H1 (cell line): ENCODE measurements around the gene LDLRAD3. TPM values are rescaled to one million over a fixed set of nuclear protein-coding genes. Genes with fewer than 3 reads are reported as not detected.

Experiments used
- CTCF ChIA-PET: fragments of 300-600 bp; sonication (Branson Sonifier 250); formaldehyde crosslinking; loops from one replicate; lab custom pipeline; 2021; ENCODE audit not compliant: partially characterized antibody; lab: Charles Lee
- POLR2A ChIA-PET: fragments of 300-600 bp; sonication (Branson Sonifier 250); formaldehyde crosslinking; loops from one replicate; lab custom pipeline; 2021; ENCODE audit warnings: inconsistent platforms; ENCODE audit not compliant: partially characterized antibody; lab: Charles Lee
- DNase-seq, 2 experiments: peaks; one replicate each; pipeline versions ENCODE4 v3.0.0 to v3.0.0-alpha.2; 2010 to 2022; ENCODE audit warnings: low spot score in 2 of 2, low read depth in 1 of 2, mixed read lengths in 1 of 2
- FAIRE-seq: peaks from 2 replicates; lab custom pipeline; 2011; peaks lifted over from hg19 to GRCh38; lab: Jason Lieb, UNC
- H2AFZ ChIP-seq: 2 replicates; pipeline ENCODE4 v1.8.1; 2012; ENCODE audit warnings: low read length, inconsistent platforms
- H2AK5ac ChIP-seq: 2 replicates; pipeline ENCODE4 v1.6.1; 2013; ENCODE audit warnings: low read depth, low read length
- H2BK120ac ChIP-seq: replicated peaks from 2 replicates; pipeline ENCODE3; 2013; ENCODE audit warnings: low read depth, low read length, inconsistent platforms
- H2BK12ac ChIP-seq: 2 replicates; pipeline ENCODE4 v1.6.1; 2013; ENCODE audit warnings: low read depth, low read length
- H2BK15ac ChIP-seq: 2 replicates; pipeline ENCODE4 v1.6.1; 2013; ENCODE audit warnings: low read length
- H2BK20ac ChIP-seq: 2 replicates; pipeline ENCODE4 v1.6.1; 2013; ENCODE audit warnings: low read length
- H2BK5ac ChIP-seq: 2 replicates; pipeline ENCODE4 v1.6.1; 2013; ENCODE audit warnings: low read depth, low read length
- H3K14ac ChIP-seq: 2 replicates; pipeline ENCODE4 v1.6.1; 2013; ENCODE audit warnings: inconsistent platforms; ENCODE audit not compliant: insufficient read length
- H3K18ac ChIP-seq: 2 replicates; pipeline ENCODE4 v1.6.1; 2013; ENCODE audit warnings: low read length; ENCODE audit errors: extremely low read depth
- H3K23ac ChIP-seq: 2 replicates; pipeline ENCODE4 v1.6.1; 2013; ENCODE audit warnings: inconsistent platforms; ENCODE audit not compliant: insufficient read length
- H3K23me2 ChIP-seq: 2 replicates; pipeline ENCODE4 v1.6.1; 2013; ENCODE audit warnings: low read depth, low read length
- H3K27ac ChIP-seq: 2 replicates; pipeline ENCODE4 v1.6.1; 2011; ENCODE audit warnings: low read depth, low read length, inconsistent platforms
- H3K27me3 ChIP-seq, 4 experiments: replicated peaks in 1 of 4; 1 replicate in 1 of 4; 2 replicates in 3 of 4; pipeline versions ENCODE4 v1.6.1 to v1.8.1; 2011 to 2013; ENCODE audit warnings: low read length in 3 of 4, mild to moderate bottlenecking in 3 of 4, inconsistent platforms in 2 of 4, mixed read lengths in 2 of 4, moderate library complexity in 1 of 4; ENCODE audit not compliant: control insufficient read depth in 3 of 4, insufficient read depth in 3 of 4; ENCODE audit errors: extremely low read depth in 1 of 4
- H3K36me3 ChIP-seq, 4 experiments: 2 replicates each; pipeline versions ENCODE4 v1.6.1 to v1.8.1; 2011 to 2013; ENCODE audit warnings: mild to moderate bottlenecking in 4 of 4, low read length in 3 of 4, moderate library complexity in 2 of 4, control low read depth in 1 of 4, inconsistent platforms in 1 of 4; ENCODE audit not compliant: insufficient read depth in 4 of 4, control insufficient read depth in 2 of 4
- H3K4ac ChIP-seq: replicated peaks from 2 replicates; pipeline ENCODE3; 2013; ENCODE audit warnings: low read length, low read depth, mixed read lengths, inconsistent platforms; ENCODE audit not compliant: insufficient read length
- H3K4me1 ChIP-seq, 4 experiments: replicated peaks in 1 of 4; 1 replicate in 1 of 4; 2 replicates in 3 of 4; pipeline versions ENCODE4 v1.6.1 to v1.8.1; 2011 to 2013; ENCODE audit warnings: low read length in 3 of 4, inconsistent platforms in 2 of 4, mixed read lengths in 1 of 4; ENCODE audit not compliant: insufficient read depth in 4 of 4, control insufficient read depth in 3 of 4
- H3K4me2 ChIP-seq, 2 experiments: 2 replicates each; pipeline versions ENCODE4 v1.6.1 to v1.8.1; 2011 to 2013; ENCODE audit warnings: low read depth in 2 of 2, low read length in 2 of 2, control low read depth in 1 of 2, inconsistent platforms in 1 of 2, mild to moderate bottlenecking in 1 of 2; ENCODE audit not compliant: insufficient read depth in 1 of 2
- H3K4me3 ChIP-seq, 4 experiments: fragments of 200-600, 300-600 bp in 1 of 4; sonication (generic), shearing (Covaris generic), sonication (Bioruptor Twin) in 1 of 4; 2 replicates each; pipeline versions ENCODE4 v1.5.1 to v1.8.1; 2011 to 2016; ENCODE audit warnings: low read length in 4 of 4, low read depth in 3 of 4, control low read depth in 2 of 4, inconsistent platforms in 2 of 4, mild to moderate bottlenecking in 2 of 4, mixed read lengths in 1 of 4, moderate library complexity in 1 of 4; ENCODE audit not compliant: insufficient read depth in 2 of 4; ENCODE audit errors: extremely low read depth in 1 of 4
- H3K56ac ChIP-seq: replicated peaks from 2 replicates; pipeline ENCODE3; 2013; ENCODE audit warnings: low read depth, mild to moderate bottlenecking, mixed read lengths, low read length, inconsistent platforms; ENCODE audit not compliant: insufficient read length
- H3K79me1 ChIP-seq: 2 replicates; pipeline ENCODE4 v1.6.1; 2013; ENCODE audit warnings: low read depth, low read length, control low read depth
- H3K79me2 ChIP-seq, 2 experiments: 2 replicates each; pipeline versions ENCODE4 v1.6.1 to v1.8.1; 2012 to 2013; ENCODE audit warnings: low read length in 2 of 2, mild to moderate bottlenecking in 2 of 2, inconsistent platforms in 1 of 2; ENCODE audit not compliant: insufficient read depth in 2 of 2, control insufficient read depth in 1 of 2
- H3K9ac ChIP-seq, 4 experiments: replicated peaks in 1 of 4; 1 replicate in 1 of 4; 2 replicates in 3 of 4; pipeline versions ENCODE4 v1.6.1 to v1.8.1; 2011 to 2013; ENCODE audit warnings: low read depth in 3 of 4, low read length in 3 of 4, control low read depth in 2 of 4, mild to moderate bottlenecking in 2 of 4, moderate library complexity in 2 of 4, inconsistent platforms in 1 of 4; ENCODE audit errors: extremely low read depth in 1 of 4
- H3K9me3 ChIP-seq, 2 experiments: 2 replicates each; pipeline versions ENCODE4 v1.6.1 to v1.8.1; 2012 to 2013; ENCODE audit warnings: mild to moderate bottlenecking in 2 of 2, moderate library complexity in 2 of 2, control low read depth in 1 of 2, inconsistent platforms in 1 of 2, low read depth in 1 of 2, low read length in 1 of 2, mixed read lengths in 1 of 2; ENCODE audit not compliant: insufficient read depth in 2 of 2
- H4K20me1 ChIP-seq, 2 experiments: replicated peaks in 1 of 2; 2 replicates each; pipeline versions ENCODE3 to v1.8.1; 2011 to 2013; ENCODE audit warnings: inconsistent platforms in 2 of 2, low read length in 2 of 2, mild to moderate bottlenecking in 1 of 2; ENCODE audit not compliant: insufficient read depth in 2 of 2, control insufficient read depth in 1 of 2
- H4K5ac ChIP-seq: 2 replicates; pipeline ENCODE4 v1.6.1; 2013; ENCODE audit warnings: low read length, low read depth, mixed read lengths, inconsistent platforms; ENCODE audit not compliant: insufficient read length
- H4K8ac ChIP-seq: 2 replicates; pipeline ENCODE4 v1.8.0; 2013; ENCODE audit warnings: mild to moderate bottlenecking, moderate library complexity, low read length, inconsistent platforms; ENCODE audit not compliant: insufficient read depth; ENCODE audit errors: extremely low read depth
- H4K91ac ChIP-seq: replicated peaks from 2 replicates; pipeline ENCODE3; 2013; ENCODE audit warnings: low read length, mixed read lengths, inconsistent platforms; ENCODE audit not compliant: insufficient read length
- KDM1A ChIP-seq: fragments of 200-600, 300-600 bp; sonication (generic); IDR thresholded peaks from 2 replicates; pipeline ENCODE4 v1.7.1; 2016; ENCODE audit warnings: mild to moderate bottlenecking, low read length, borderline replicate concordance
- TAF7 ChIP-seq: optimal IDR thresholded peaks from 2 replicates; pipeline ENCODE3; 2011; ENCODE audit warnings: low read depth, mild to moderate bottlenecking, inconsistent platforms, low read length, moderate library complexity, borderline replicate concordance
- polyA plus RNA-seq, 7 experiments: library from polyadenylated mRNA; depleted of rRNA in 3 of 7; stranded (reverse) in 5 of 7; unstranded in 2 of 7; fragments of >200 nt in 5 of 7; fragments of 200-250 nt in 2 of 7; gene quantifications; 1 replicate in 5 of 7; 2 replicates in 1 of 7; 4 replicates in 1 of 7; pipeline versions ENCODE4 v1.2.1 to v1.2.3, GENCODE V29; 2011 to 2013; ENCODE audit warnings: missing spikeins in 2 of 7, mixed read lengths in 2 of 7
- total RNA-seq: library from RNA; stranded (reverse); fragmentation: NEBNext Ultra II Directional; extraction: Animal tissue kit (Norgen Biotek cat#: 25700); gene quantifications from 2 replicates; pipeline ENCODE4 v1.2.1, GENCODE V29; 2021

The LDLRAD3 gene
- total and polyA plus RNA-seq, 2 of the 8 experiments (the other 6 are each of a cell fraction or from before 2014, with no cell fraction given), result 18.6 to 22.8 TPM

GRCh38 chr11:36219996-36220395, 276.1 kb downstream of the LDLRAD3 start:
- no peaks in the 10 kb centered on the region for H3K27me3 ChIP-seq
- H4K5ac ChIP-seq, result no peak overlapping the region
- H3K14ac ChIP-seq, result no peak overlapping the region
- TF ChIP-seq TAF7, result no peak
- peak; percentile 25; the same call in 1 of the 2 replicates for TF ChIP-seq KDM1A
- H3K4me1 ChIP-seq, result no peaks in the 10 kb centered on the region
- no peaks in the 10 kb centered on the region for H4K20me1 ChIP-seq
- H3K79me1 ChIP-seq, result no peaks in the 10 kb centered on the region
- H3K56ac ChIP-seq, result no peak overlapping the region
- no peak overlapping the region for H4K91ac ChIP-seq
- H3K4me3 ChIP-seq, result no peak overlapping the region
- H3K18ac ChIP-seq, result no peak overlapping the region
- POLR2A ChIA-PET, result no interaction called here
- H2AK5ac ChIP-seq, result no peak overlapping the region
- H4K8ac ChIP-seq, result no peak overlapping the region
- no peaks in the 10 kb centered on the region for H3K23me2 ChIP-seq
- H3K9me3 ChIP-seq, result 0 out of 4 replicates have a peak, but pooled peaks cover 3 to 7% of the 10 kb centered on the region in 2 experiments
- H2BK12ac ChIP-seq, result no peak overlapping the region
- DNase-seq (no peak), FAIRE-seq (no peak)
- no peaks in the 10 kb centered on the region for H3K79me2 ChIP-seq
- H3K27ac ChIP-seq, result no peak overlapping the region
- no peak overlapping the region for H3K4ac ChIP-seq
- no peak overlapping the region for H2BK120ac ChIP-seq
- H3K4me2 ChIP-seq, result no peak overlapping the region
- no peak overlapping the region for H2BK20ac ChIP-seq
- no peak overlapping the region for H3K9ac ChIP-seq
- H2BK5ac ChIP-seq, result no peak overlapping the region
- H3K23ac ChIP-seq, result no peak overlapping the region
- CTCF ChIA-PET, result interaction anchor here (1.3 kb wide), 1 partner anchor 15 kb away, joined by 3 read pairs; no protein-coding TSS in a partner anchor
- no peak overlapping the region for H2AFZ ChIP-seq
- no peaks in the 10 kb centered on the region for H3K36me3 ChIP-seq
- H2BK15ac ChIP-seq, result no peak overlapping the region
